HG03571 (cell line): ENCODE measurements around the gene BRIP1.
"Not testable (repeated sequence)": the region's sequence is repeated elsewhere in the genome, so short reads cannot be mapped to it uniquely, and the experiment has no call there.

Experiments used
- ATAC-seq: cut with Tn5 transposase; IDR thresholded peaks from one replicate; pipeline ENCODE4 v1.9.1; 2021; ENCODE audit not compliant: unreplicated experiment

The BRIP1 gene

DNA sequence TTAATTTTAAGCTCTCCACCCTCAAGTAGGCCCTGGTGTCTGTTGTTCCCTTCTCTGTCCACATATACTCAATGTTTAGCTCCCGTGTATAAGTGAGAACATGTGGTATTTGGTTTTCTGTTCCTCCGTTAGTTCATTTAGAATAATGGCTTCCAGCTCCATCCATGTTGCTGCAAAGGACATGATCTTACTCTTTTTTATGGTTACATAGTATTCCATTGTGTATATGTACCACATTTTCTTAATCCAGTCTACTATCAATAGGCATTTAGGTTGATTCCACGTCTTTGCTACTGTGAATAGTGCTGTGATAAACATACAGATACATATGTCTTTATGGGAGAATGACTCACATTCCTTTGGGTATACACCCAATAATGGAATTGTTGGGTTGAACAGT is 160.9 kb downstream of the BRIP1 start:
- ATAC-seq, result no peak

- ATAC-seq, result no peak
Observed at GRCh38 chr17:61701978-61702377, 161.3 kb downstream of the BRIP1 start.

- no peak for ATAC-seq
Observed at GRCh38 chr17:61701334-61701733, 162.0 kb downstream of the BRIP1 start.

DNA sequence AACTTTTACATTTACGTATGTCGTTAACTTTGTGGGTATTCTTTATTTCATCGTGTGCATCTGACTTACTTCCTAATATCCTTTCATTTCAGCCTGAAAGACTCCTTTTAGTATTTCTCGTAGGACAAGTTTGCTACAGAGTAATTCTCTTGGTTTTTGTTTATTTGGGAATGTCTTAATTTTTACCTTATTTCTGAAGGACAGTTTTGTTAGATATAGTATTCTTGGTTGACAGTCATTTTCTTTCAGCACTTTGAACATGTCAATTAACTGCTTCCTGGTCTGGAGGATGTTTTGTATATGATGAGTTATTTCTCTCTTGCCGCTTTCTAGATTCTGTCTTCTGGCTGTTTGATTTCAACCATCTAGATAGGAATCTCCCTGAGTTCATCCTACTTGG is 163.1 kb downstream of the BRIP1 start:
- ATAC-seq, result no peak

- ATAC-seq, result no peak
Observed at GRCh38 chr17:61699694-61700093, 163.6 kb downstream of the BRIP1 start.

- ATAC-seq, result no peak
Observed at GRCh38 chr17:61699032-61699431, 164.3 kb downstream of the BRIP1 start.

DNA sequence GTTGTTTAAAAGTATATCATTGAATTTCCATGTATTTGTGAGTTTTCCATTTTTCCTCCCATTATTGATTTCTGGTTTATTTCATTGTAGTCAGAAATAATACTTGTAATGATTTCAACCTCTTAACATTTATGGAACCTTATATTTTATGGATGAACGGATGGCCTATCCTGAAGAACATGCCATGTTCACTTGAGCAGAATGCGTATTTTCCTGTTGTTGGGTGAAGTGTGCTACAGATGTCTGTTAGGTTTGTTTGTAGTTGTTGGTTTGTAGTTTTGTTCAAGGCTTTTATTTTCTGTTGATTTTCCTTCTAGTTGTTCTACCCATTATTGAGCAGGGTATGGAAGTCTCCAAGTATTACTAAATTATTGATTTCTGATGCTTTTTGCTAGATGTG is 165.1 kb downstream of the BRIP1 start:
- ATAC-seq, result no peak

DNA sequence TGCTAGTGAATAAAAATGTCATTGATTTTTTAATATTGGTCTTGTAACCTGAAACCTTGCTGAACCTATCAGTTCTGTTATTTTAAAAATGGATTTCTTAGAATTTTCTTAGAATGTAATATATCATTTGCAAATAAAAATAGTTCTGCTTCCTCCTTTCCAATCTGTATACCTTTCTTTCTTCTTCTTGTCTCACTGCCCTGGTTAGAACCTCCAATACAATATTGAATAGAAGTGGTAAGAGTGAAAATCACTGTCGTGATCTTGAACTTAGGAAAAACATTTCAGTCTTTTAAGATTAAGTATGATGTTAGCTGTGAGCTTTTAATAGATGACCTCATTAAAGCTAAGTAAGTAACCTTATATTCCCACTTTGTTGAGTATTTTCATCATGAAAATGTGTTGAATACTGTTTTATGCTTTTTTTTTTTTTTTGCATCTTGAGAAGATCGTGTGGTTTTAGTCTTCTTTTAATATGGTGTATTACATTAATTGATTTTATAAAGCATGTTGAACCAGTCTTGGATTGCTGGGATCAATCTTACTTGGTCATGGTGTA is 167.5 kb downstream of the BRIP1 start:
- ATAC-seq, result no peak

GRCh38 chr17:61694095-61694494 is 169.2 kb downstream of the BRIP1 start:
- ATAC-seq, result no peak

- no peak for ATAC-seq
Observed at GRCh38 chr17:61689610-61690180, 173.6 kb downstream of the BRIP1 start.

- no peak for ATAC-seq
Observed at GRCh38 chr17:61687769-61688168, 175.6 kb downstream of the BRIP1 start.

GRCh38 chr17:61686113-61686512 is 177.2 kb downstream of the BRIP1 start:
- no peak for ATAC-seq

DNA sequence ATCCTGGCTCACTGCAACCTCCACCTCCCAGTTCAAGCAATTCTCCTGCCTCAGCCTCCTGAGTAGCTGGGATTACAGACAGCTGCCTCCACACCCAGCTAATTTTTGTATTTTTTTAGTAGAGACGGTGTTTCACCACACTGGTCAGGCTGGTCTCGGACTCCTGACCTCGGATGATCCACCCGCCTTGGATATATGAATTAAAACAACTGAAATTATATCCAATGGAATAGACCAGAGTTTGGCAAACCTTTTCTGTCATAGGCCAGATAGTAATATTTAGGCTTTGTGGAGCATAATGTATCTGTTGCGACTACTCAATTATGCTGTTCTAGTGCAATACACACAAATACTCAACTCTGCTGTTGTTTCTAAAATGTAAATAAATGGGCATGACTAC is 178.5 kb downstream of the BRIP1 start:
- no peak for ATAC-seq

- ATAC-seq, result no peak
Observed at GRCh38 chr17:61684172-61684571, 179.2 kb downstream of the BRIP1 start.

- ATAC-seq, result no peak
Observed at GRCh38 chr17:61683466-61683865, 179.9 kb downstream of the BRIP1 start.

DNA sequence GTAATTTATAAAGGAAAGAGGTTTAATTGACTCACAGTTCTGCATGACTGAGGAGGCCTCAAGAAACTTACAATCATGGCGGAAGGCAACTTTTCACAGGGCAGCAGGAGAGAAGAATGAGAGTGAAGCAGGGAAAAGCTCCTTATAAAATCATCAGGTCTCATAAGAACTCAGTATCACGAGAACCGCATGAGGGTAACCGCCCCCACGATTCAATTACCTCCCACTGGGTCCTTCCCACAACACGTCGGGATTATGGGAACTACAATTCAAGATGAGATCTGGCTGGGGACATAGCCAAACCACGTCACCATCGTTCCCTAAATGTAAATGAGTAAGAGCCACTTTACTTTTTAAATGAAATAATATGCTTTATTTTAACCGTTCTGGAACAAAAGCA is 182.4 kb downstream of the BRIP1 start:
- no peak for ATAC-seq

GRCh38 chr17:61678339-61678738 is 185.0 kb downstream of the BRIP1 start:
- no peak for ATAC-seq

GRCh38 chr17:61677150-61677811 is 186.0 kb downstream of the BRIP1 start:
- not testable (repeated sequence) for ATAC-seq

DNA sequence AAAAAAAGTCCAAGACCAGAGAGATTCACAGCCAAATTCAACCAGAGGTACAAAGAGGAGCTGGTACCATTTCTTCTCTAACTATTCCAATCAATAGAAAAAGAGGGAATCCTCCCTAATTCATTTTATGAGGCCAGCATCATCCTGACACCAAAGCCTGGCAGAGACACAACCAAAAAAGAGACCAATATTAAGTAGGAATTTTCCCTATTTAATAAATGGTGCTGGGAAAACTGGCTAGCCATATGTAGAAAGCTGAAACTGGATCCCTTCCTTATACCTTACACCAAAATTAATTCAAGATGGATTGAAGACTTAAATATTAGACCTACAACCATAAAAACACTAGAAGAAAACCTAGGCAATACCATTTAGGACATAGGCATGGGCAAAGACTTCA is 186.8 kb downstream of the BRIP1 start:
- not testable (repeated sequence) for ATAC-seq

GRCh38 chr17:61674609-61675008 is 188.7 kb downstream of the BRIP1 start:
- ATAC-seq, result not testable (repeated sequence)

DNA sequence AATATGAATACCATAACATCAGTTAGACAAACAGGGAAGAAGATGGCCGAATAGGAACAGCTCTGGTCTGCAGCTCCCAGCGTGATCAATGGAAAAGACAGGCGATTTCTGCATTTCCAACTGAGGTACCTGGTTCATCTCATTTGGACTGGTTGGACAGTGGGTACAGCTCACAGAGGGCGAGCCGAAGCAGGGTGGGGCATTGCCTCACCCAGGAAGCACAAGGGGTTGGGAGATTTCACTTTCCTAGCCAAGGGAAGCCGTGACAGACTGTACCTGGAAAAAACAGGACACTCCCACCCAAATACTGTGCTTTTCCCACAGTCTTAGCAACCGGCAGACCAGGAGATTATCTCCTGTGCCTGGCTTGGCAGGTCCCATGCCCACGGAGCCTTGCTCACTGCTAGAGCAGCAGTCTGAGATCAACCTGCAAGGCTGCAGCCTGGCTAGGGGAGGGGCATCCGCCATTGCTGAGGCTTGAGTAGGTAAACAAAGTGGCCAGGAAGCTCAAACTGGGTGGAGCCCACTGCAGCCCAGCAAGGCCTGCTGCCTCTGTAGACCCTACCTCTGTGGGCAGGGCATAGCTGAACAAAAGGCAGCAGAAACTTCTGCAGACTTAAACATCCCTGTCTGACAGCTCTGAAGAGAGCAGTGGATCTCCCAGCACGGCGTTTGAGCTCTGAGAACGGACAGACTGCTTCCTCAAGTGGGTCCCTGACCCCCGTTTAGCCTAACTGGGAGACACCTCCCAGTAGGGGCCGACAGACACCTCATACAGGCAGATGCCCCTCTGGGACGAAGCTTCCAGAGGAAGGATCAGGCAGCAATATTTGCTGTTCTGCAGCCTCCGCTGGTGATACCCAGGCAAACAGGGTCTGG is 190.1 kb downstream of the BRIP1 start:
- not testable (repeated sequence) for ATAC-seq

- ATAC-seq, result no peak
Observed at GRCh38 chr17:61672140-61672539, 191.2 kb downstream of the BRIP1 start.
